ENCODE measurements around the gene ST6GALNAC2. TPM values are rescaled to one million over a fixed set of nuclear protein-coding genes. Genes with fewer than 3 reads are reported as not detected.

Gene ST6GALNAC2
- total RNA-seq, 4 donors from 2014 or later: 1.4 to 4.4 (median 1.6) TPM; not detected in 1

GRCh38 chr17:76538941-76539570 is 46.6 kb downstream of the ST6GALNAC2 start:
- H3K27me3 ChIP-seq: peaks cover 50% of the 10 kb centered on the region
- DNase-seq: no peak
- intact Hi-C loops (cut with DNase I; ENCODE audit: low total_unique reads) (no loop called here), in situ Hi-C loops (cut with MboI; ENCODE audit: low pct_ligation_motif_present in 1 of 4, low pct_unique_long_range_greater_than_20kb in 1 of 4, low sequenced_read_pairs in 3 of 4) (loop anchor here in 1 of 4 donors (25.0 kb wide), 1 partner anchor 173 kb away; the partner anchor contains the start of gene MXRA7)
- no peak overlapping the region for H3K4me3 ChIP-seq
- H3K36me3 ChIP-seq: no peaks in the 10 kb centered on the region
- H3K4me1 ChIP-seq: peaks cover 5 to 28% (median 20%) of the 10 kb centered on the region in 4 donors
- no peaks in the 10 kb centered on the region for H3K9me3 ChIP-seq
- H3K27ac ChIP-seq: peak overlapping the region; percentile 63 to 74 (median 70)
- TF ChIP-seq EP300 (IDR thresholded peaks at IDR 0.05; ENCODE audit: low read depth): no peak
- 83 to 89% methylated on average over 6 to 9 of the region's 9 CpGs for WGBS, 2 donors (ENCODE audit: low coverage in 1 of 2)

DNA sequence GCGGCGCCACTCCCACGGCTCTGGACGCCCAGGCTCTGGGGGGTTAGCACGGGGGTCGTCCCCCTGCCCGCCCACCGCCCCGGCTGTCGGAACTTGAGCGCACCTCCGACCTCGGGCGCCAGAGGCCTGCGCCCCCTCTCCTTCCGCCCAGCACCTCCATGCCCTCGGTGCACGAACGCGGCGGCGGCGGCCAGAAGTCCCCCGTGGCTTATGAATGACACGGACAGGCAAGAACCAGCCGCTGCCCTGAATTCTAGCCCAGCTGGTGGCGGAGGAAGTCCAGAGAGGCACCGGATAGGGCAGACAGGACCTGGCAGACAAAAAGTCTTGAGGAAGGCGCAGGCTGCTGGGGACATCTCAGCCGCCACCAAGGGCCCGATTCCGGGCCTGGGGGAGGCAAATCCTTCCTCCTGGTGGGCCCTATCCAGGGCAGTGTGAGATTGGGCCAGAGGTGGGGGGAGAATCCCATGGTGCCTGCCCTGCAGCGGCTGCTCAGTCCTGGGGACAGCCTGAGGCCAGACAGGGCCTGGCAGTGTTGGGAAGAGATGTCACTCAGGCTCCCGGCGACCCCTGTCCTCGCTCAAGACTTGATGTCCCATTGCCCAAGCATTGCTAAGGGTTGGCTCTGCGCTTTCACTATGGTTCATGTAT is 47.3 kb downstream of the ST6GALNAC2 start:
- H3K4me1 ChIP-seq: peaks cover 5 to 31% (median 20%) of the 10 kb centered on the region in 4 donors
- no peaks in the 10 kb centered on the region for H3K36me3 ChIP-seq
- intact Hi-C loops (cut with DNase I; ENCODE audit: low total_unique reads) (no loop called here), in situ Hi-C loops (cut with MboI; ENCODE audit: low pct_ligation_motif_present in 1 of 4, low pct_unique_long_range_greater_than_20kb in 1 of 4, low sequenced_read_pairs in 3 of 4) (loop anchor here in 1 of 4 donors (25.0 kb wide), 1 partner anchor 174 kb away; the partner anchor contains the start of gene MXRA7)
- peak overlapping the region; percentile 63 to 74 (median 70) for H3K27ac ChIP-seq
- H3K27me3 ChIP-seq: peaks cover 46% of the 10 kb centered on the region
- H3K9me3 ChIP-seq: no peaks in the 10 kb centered on the region
- no peak for DNase-seq
- TF ChIP-seq, protein P1, sequence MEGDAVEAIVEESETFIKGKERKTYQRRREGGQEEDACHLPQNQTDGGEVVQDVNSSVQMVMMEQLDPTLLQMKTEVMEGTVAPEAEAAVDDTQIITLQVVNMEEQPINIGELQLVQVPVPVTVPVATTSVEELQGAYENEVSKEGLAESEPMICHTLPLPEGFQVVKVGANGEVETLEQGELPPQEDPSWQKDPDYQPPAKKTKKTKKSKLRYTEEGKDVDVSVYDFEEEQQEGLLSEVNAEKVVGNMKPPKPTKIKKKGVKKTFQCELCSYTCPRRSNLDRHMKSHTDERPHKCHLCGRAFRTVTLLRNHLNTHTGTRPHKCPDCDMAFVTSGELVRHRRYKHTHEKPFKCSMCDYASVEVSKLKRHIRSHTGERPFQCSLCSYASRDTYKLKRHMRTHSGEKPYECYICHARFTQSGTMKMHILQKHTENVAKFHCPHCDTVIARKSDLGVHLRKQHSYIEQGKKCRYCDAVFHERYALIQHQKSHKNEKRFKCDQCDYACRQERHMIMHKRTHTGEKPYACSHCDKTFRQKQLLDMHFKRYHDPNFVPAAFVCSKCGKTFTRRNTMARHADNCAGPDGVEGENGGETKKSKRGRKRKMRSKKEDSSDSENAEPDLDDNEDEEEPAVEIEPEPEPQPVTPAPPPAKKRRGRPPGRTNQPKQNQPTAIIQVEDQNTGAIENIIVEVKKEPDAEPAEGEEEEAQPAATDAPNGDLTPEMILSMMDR (IDR thresholded peaks at IDR 0.05): no peak
- no peak for TF ChIP-seq POLR2A (IDR thresholded peaks at IDR 0.05)
- TF ChIP-seq EP300 (IDR thresholded peaks at IDR 0.05; ENCODE audit: low read depth): no peak
- TF ChIP-seq POLR2AphosphoS5 (IDR thresholded peaks at IDR 0.05): no peak
- peak overlapping the region in 3 of 4 donors; percentile 6 to 46 (median 33) for H3K4me3 ChIP-seq
- 42 to 60% methylated on average over 3 to 22 of the region's 37 CpGs for WGBS, 2 donors (ENCODE audit: low coverage in 1 of 2)

DNA sequence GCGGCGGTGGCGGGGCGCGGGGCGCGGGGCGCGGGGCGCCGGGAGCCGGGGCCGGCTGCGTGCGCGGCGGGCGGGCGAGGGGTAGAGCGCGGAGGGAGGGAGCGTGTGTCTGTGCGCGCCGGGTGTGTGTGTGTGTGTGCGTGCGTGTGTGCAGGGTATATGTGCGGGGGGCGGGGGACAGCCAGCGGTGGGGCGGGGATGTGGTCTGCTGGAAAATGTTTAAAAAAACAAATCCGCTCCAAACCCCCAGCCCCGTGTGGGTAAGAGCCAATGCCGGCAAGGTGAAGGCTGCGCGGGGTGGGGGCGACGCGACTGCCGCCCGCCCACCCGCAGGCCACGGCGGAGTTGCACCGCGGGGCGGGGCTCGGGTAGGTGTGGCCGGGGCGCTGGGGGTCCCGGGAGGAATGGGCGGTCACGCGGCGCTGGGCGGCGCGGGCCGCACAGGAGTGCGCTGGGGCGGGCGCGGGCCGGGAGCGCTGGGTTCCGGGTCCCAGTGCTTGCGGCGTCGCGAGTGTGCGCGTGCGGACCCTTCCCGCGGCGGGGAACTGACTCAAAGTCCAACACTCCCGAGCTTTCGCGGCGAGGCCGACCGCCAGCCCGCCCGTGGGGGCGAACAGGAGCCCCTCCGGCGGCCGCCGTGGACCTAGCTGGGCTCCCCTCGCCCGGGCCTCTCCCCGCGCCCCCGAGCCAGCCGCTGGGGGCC is 47.9 kb downstream of the ST6GALNAC2 start, which contains the start of gene CYGB:
TSS of gene CYGB (minus strand) at position 132 of the 703 bp plus-strand sequence. CDS start 167 bp downstream, outside the sequence.
- in situ Hi-C loops (cut with MboI; ENCODE audit: low pct_ligation_motif_present in 1 of 4, low pct_unique_long_range_greater_than_20kb in 1 of 4, low sequenced_read_pairs in 3 of 4): loop anchor here in 1 of 4 donors (25.0 kb wide), 1 partner anchor 175 kb away; the partner anchor contains the start of gene MXRA7
- Histone ChIP-seq H3K4me1 (peaks cover 5 to 38% (median 25%) of the 10 kb centered on the region in 4 donors), H3K27me3 (peaks cover 40% of the 10 kb centered on the region), H3K4me3 (peak within 1 kb of the TSS; percentile 9 to 46 (median 21)), H3K27ac (peak within 1 kb of the TSS; percentile 68 to 74 (median 70)), H3K9me3 (no peaks in the 10 kb centered on the region), H3K36me3 (no peaks in the 10 kb centered on the region)
- 1% methylated on average over 45 of the region's 95 CpGs; no CpG with 5 or more reads in 1 of the 2 donors for WGBS, 2 donors (ENCODE audit: low coverage in 1 of 2)
- DNase-seq: no peak
- no peak for TF ChIP-seq POLR2A (IDR thresholded peaks at IDR 0.05)
- no peak for TF ChIP-seq POLR2AphosphoS5 (IDR thresholded peaks at IDR 0.05)
- intact Hi-C loops (cut with DNase I; ENCODE audit: low total_unique reads): no loop called here

- no peaks in the 10 kb centered on the region for H3K36me3 ChIP-seq
- peak overlapping the region; percentile 62 to 74 (median 69) for H3K27ac ChIP-seq
Measured at GRCh38 chr17:76537288-76537577, 48.4 kb downstream of the ST6GALNAC2 start.

More at GRCh38 chr17:76537288-76537577, 48.4 kb downstream of the ST6GALNAC2 start:
- TF ChIP-seq POLR2A (IDR thresholded peaks at IDR 0.05): no peak
- TF ChIP-seq POLR2AphosphoS5 (IDR thresholded peaks at IDR 0.05): no peak
- TF ChIP-seq, protein P1 (IDR thresholded peaks at IDR 0.05): no peak
- TF ChIP-seq EP300 (IDR thresholded peaks at IDR 0.05; ENCODE audit: low read depth): no peak
- Histone ChIP-seq H3K9me3 (no peaks in the 10 kb centered on the region), H3K4me1 (peaks cover 5 to 40% (median 27%) of the 10 kb centered on the region in 4 donors), H3K4me3 (peak overlapping the region; percentile 9 to 46 (median 21)), H3K27me3 (peaks cover 40% of the 10 kb centered on the region)
- no peak for DNase-seq
- intact Hi-C loops (cut with DNase I; ENCODE audit: low total_unique reads): no loop called here
- whole genome bisulfite sequencing, 2 donors (ENCODE audit: low coverage in 1 of 2): 16% methylated on average over 9 of the region's 26 CpGs; no CpG with 5 or more reads in 1 of the 2 donors
- in situ Hi-C loops (cut with MboI; ENCODE audit: low pct_ligation_motif_present in 1 of 4, low pct_unique_long_range_greater_than_20kb in 1 of 4, low sequenced_read_pairs in 3 of 4): loop anchor here in 1 of 4 donors (25.0 kb wide), 1 partner anchor 175 kb away; the partner anchor contains the start of gene MXRA7
